H9 (cell line): Measurements from ENCODE around the gene PTPRK. TPM values are rescaled to one million over a fixed set of nuclear protein-coding genes. Genes with fewer than 3 reads are reported as not detected.

Experiments used
- DNase-seq: peaks from one replicate; pipeline ENCODE4 v3.0.0-alpha.2; 2017
- H2AFZ ChIP-seq: one replicate; pipeline ENCODE4 v1.6.1; 2013; ENCODE audit warnings: mild to moderate bottlenecking, low read length, control low read depth, moderate library complexity
- H2AK5ac ChIP-seq: 2 replicates; pipeline ENCODE4 v1.6.1; 2013; ENCODE audit warnings: low read length, control low read depth, mixed read lengths; ENCODE audit not compliant: insufficient read length
- H2BK120ac ChIP-seq: one replicate; pipeline ENCODE4 v1.6.1; 2013; ENCODE audit warnings: low read depth, mild to moderate bottlenecking, low read length, control low read depth, inconsistent platforms; ENCODE audit not compliant: poor library complexity, severe bottlenecking
- H2BK12ac ChIP-seq: 2 replicates; pipeline ENCODE4 v1.6.1; 2013; ENCODE audit warnings: low read length, control low read depth, mixed read lengths, low read depth; ENCODE audit not compliant: insufficient read length
- H2BK15ac ChIP-seq: 2 replicates; pipeline ENCODE4 v1.6.1; 2013; ENCODE audit warnings: low read depth, low read length, control low read depth
- H2BK20ac ChIP-seq: one replicate; pipeline ENCODE4 v1.6.1; 2013; ENCODE audit warnings: low read depth, mild to moderate bottlenecking, low read length, control low read depth, inconsistent platforms; ENCODE audit not compliant: poor library complexity, severe bottlenecking
- H2BK5ac ChIP-seq: 2 replicates; pipeline ENCODE4 v1.6.1; 2013; ENCODE audit warnings: low read length, control low read depth, mixed read lengths; ENCODE audit not compliant: insufficient read length
- H3K14ac ChIP-seq: 2 replicates; pipeline ENCODE4 v1.6.1; 2013; ENCODE audit warnings: low read length, control low read depth; ENCODE audit not compliant: insufficient read depth
- H3K18ac ChIP-seq: 2 replicates; pipeline ENCODE4 v1.6.1; 2013; ENCODE audit warnings: low read depth, mild to moderate bottlenecking, mixed read lengths, low read length, control low read depth; ENCODE audit not compliant: insufficient read length
- H3K23ac ChIP-seq: 2 replicates; pipeline ENCODE4 v1.6.1; 2013; ENCODE audit warnings: low read length, control low read depth, mixed read lengths, low read depth; ENCODE audit not compliant: insufficient read length
- H3K23me2 ChIP-seq: 2 replicates; pipeline ENCODE4 v1.6.1; 2013; ENCODE audit warnings: low read depth, mild to moderate bottlenecking, mixed read lengths, low read length, control low read depth; ENCODE audit not compliant: insufficient read length, poor library complexity, severe bottlenecking
- H3K27ac ChIP-seq: 2 replicates; pipeline ENCODE4 v1.5.1; 2013; ENCODE audit warnings: low read length, control low read depth, mixed read lengths, low read depth; ENCODE audit not compliant: insufficient read length
- H3K27me3 ChIP-seq: 2 replicates; pipeline ENCODE4 v1.6.1; 2013; ENCODE audit warnings: low read length, control low read depth, inconsistent platforms; ENCODE audit not compliant: insufficient read depth
- H3K4ac ChIP-seq: 2 replicates; pipeline ENCODE4 v1.6.1; 2013; ENCODE audit warnings: low read depth, mild to moderate bottlenecking, control low read depth, inconsistent platforms, low read length, moderate library complexity
- H3K4me1 ChIP-seq: 2 replicates; pipeline ENCODE4 v1.6.1; 2013; ENCODE audit warnings: low read length, control low read depth, inconsistent platforms; ENCODE audit not compliant: insufficient read depth
- H3K4me2 ChIP-seq: 2 replicates; pipeline ENCODE4 v1.6.1; 2013; ENCODE audit warnings: low read length, control low read depth, mixed read lengths; ENCODE audit not compliant: insufficient read length, insufficient read depth
- H3K56ac ChIP-seq: 2 replicates; pipeline ENCODE4 v1.6.1; 2013; ENCODE audit warnings: low read depth, mild to moderate bottlenecking, mixed read lengths, low read length, control low read depth; ENCODE audit not compliant: insufficient read length
- H3K79me1 ChIP-seq: 2 replicates; pipeline ENCODE4 v1.6.1; 2013; ENCODE audit warnings: low read depth, mild to moderate bottlenecking, moderate library complexity, low read length, control low read depth, inconsistent platforms; ENCODE audit not compliant: insufficient read depth, poor library complexity, severe bottlenecking
- H3K79me2 ChIP-seq: 2 replicates; pipeline ENCODE4 v1.6.1; 2013; ENCODE audit warnings: low read length, control low read depth, inconsistent platforms; ENCODE audit not compliant: insufficient read depth
- H3K9ac ChIP-seq: 2 replicates; pipeline ENCODE4 v1.6.1; 2013; ENCODE audit warnings: low read length, control low read depth, mixed read lengths; ENCODE audit not compliant: insufficient read length; ENCODE audit errors: extremely low read depth
- H3K9me3 ChIP-seq: one replicate; pipeline ENCODE4 v1.6.1; 2013; ENCODE audit warnings: low read depth, low read length, inconsistent platforms; ENCODE audit not compliant: control insufficient read depth
- H3T11ph ChIP-seq: one replicate; pipeline ENCODE4 v1.6.1; 2013; ENCODE audit warnings: mild to moderate bottlenecking, low read length, control low read depth, inconsistent platforms
- H4K20me1 ChIP-seq: one replicate; pipeline ENCODE4 v1.6.1; 2013; ENCODE audit not compliant: control insufficient read depth, insufficient read length, insufficient read depth
- H4K5ac ChIP-seq: 2 replicates; pipeline ENCODE4 v1.6.1; 2013; ENCODE audit warnings: low read depth, mild to moderate bottlenecking, mixed read lengths, low read length, control low read depth; ENCODE audit not compliant: insufficient read length
- H4K8ac ChIP-seq: replicated peaks from 2 replicates; pipeline ENCODE4 v1.6.1; 2013; ENCODE audit warnings: low read length, control low read depth, mixed read lengths, low read depth; ENCODE audit not compliant: insufficient read length
- H4K91ac ChIP-seq: 2 replicates; pipeline ENCODE4 v1.6.1; 2013; ENCODE audit warnings: low read depth, mild to moderate bottlenecking, moderate library complexity, mixed read lengths, low read length, control low read depth; ENCODE audit not compliant: insufficient read length
- H3K27ac Mint-ChIP-seq, 3 experiments: 2 replicates in 2 of 3; 3 replicates in 1 of 3; pipeline ENCODE4 v1.8.0; 2020 to 2021; ENCODE audit warnings: mixed read lengths in 3 of 3, mild to moderate bottlenecking in 1 of 3, moderate library complexity in 1 of 3
- H3K27me3 Mint-ChIP-seq: 2 replicates; pipeline ENCODE4 v1.8.0; 2021; ENCODE audit warnings: low read depth, mild to moderate bottlenecking, moderate library complexity, mixed read lengths
- H3K36me3 Mint-ChIP-seq, 3 experiments: 2 replicates in 2 of 3; 3 replicates in 1 of 3; pipeline ENCODE4 v1.8.0; 2020 to 2021; ENCODE audit warnings: low read depth in 3 of 3, mixed read lengths in 3 of 3; ENCODE audit not compliant: insufficient read depth in 1 of 3
- H3K4me1 Mint-ChIP-seq, 2 experiments: 2 replicates each; pipeline ENCODE4 v1.8.0; 2020; ENCODE audit warnings: mixed read lengths in 2 of 2
- H3K4me3 Mint-ChIP-seq, 2 experiments: 2 replicates in 1 of 2; 3 replicates in 1 of 2; pipeline ENCODE4 v1.8.0; 2020 to 2021; ENCODE audit warnings: mild to moderate bottlenecking in 2 of 2, mixed read lengths in 2 of 2, moderate library complexity in 1 of 2
- H3K9me3 Mint-ChIP-seq, 2 experiments: 2 replicates in 1 of 2; 3 replicates in 1 of 2; pipeline ENCODE4 v1.8.0; 2020; ENCODE audit warnings: mild to moderate bottlenecking in 2 of 2, mixed read lengths in 2 of 2, moderate library complexity in 1 of 2
- WGBS: extraction: QIAGEN DNeasy Blood & Tissue Kit; methylation state at CpG from one replicate; pipeline ENCODE4 v1.1.7; 2013; ENCODE audit warnings: missing lambda C conversion rate, low lambda C conversion rate, mixed read lengths; ENCODE audit not compliant: insufficient read length; ENCODE audit errors: extremely low coverage; 5-methylcytosine and 5-hydroxymethylcytosine counted together
- total RNA-seq: library from RNA; stranded (reverse); gene quantifications from 2 replicates; pipeline ENCODE4 v1.2.1, GENCODE V29; 2021
- TF ChIP-seq, protein P1 (sequence below): fragments of 200-600 bp; sonication (generic); conservative IDR thresholded peaks from 3 replicates; pipeline ENCODE4 v1.8.0; 2021; ENCODE audit warnings: antibody characterized with exemption, mild to moderate bottlenecking

Gene PTPRK
- total RNA-seq, 1 experiment from 2014 or later = 47.9 TPM

DNA sequence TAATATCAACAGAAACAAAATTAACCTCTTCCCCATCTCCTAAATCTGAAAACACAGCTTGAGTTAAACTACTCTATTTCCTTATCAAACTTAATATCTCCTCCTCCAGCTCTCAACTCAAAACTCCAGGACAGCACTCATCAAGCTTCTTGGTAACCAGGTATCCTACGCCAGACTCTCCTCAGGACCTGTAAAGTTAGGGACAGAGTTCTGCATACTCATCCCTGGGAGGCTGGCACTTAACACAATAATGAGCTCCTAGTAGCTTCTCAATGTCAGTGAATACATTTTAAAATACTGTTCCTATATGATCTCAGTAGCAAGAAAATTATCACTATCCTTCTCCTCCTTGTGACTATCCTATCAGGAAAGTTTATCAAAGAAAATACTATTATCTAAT is 240.3 kb downstream of the PTPRK start:
- no peak overlapping the region for H2BK15ac ChIP-seq
- no peaks in the 10 kb centered on the region for H3K27me3 ChIP-seq
- H2BK20ac ChIP-seq = no peak overlapping the region
- WGBS = no CpG with 5 or more reads among the region's 1 CpG
- H4K8ac ChIP-seq = no peak overlapping the region
- Mint-ChIP-seq H3K36me3 (no peaks in the 10 kb centered on the region; a peak in 1 of 7 replicates), H3K27ac (no peak overlapping the region), H3K4me1 (peaks cover 35 to 49% of the 10 kb centered on the region in 2 experiments), H3K4me3 (no peak overlapping the region), H3K9me3 (no peaks in the 10 kb centered on the region), H3K27me3 (no peaks in the 10 kb centered on the region)
- no peaks in the 10 kb centered on the region for H3K23me2 ChIP-seq
- no peak overlapping the region for H3K27ac ChIP-seq
- H2BK5ac ChIP-seq = no peak overlapping the region
- H3T11ph ChIP-seq = no peak overlapping the region
- DNase-seq = no peak
- no peak overlapping the region for H3K9ac ChIP-seq
- H2AK5ac ChIP-seq = no peak overlapping the region
- no peak overlapping the region for H3K56ac ChIP-seq
- no peak overlapping the region for H3K23ac ChIP-seq
- no peak overlapping the region for H4K5ac ChIP-seq
- no peak overlapping the region for H2BK120ac ChIP-seq
- no peak overlapping the region for H2BK12ac ChIP-seq
- no peaks in the 10 kb centered on the region for H3K9me3 ChIP-seq
- TF ChIP-seq, protein P1, sequence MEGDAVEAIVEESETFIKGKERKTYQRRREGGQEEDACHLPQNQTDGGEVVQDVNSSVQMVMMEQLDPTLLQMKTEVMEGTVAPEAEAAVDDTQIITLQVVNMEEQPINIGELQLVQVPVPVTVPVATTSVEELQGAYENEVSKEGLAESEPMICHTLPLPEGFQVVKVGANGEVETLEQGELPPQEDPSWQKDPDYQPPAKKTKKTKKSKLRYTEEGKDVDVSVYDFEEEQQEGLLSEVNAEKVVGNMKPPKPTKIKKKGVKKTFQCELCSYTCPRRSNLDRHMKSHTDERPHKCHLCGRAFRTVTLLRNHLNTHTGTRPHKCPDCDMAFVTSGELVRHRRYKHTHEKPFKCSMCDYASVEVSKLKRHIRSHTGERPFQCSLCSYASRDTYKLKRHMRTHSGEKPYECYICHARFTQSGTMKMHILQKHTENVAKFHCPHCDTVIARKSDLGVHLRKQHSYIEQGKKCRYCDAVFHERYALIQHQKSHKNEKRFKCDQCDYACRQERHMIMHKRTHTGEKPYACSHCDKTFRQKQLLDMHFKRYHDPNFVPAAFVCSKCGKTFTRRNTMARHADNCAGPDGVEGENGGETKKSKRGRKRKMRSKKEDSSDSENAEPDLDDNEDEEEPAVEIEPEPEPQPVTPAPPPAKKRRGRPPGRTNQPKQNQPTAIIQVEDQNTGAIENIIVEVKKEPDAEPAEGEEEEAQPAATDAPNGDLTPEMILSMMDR = no peak
- no peaks in the 10 kb centered on the region for H3K79me2 ChIP-seq
- H4K20me1 ChIP-seq = no peaks in the 10 kb centered on the region
- H3K18ac ChIP-seq = no peak overlapping the region
- H3K14ac ChIP-seq = no peak overlapping the region
- no peak overlapping the region for H3K4me2 ChIP-seq
- H3K4ac ChIP-seq = no peak overlapping the region
- no peak overlapping the region for H2AFZ ChIP-seq
- peaks cover 13% of the 10 kb centered on the region; the same call in 1 of the 2 replicates for H3K4me1 ChIP-seq
- H3K79me1 ChIP-seq = peaks cover 2% of the 10 kb centered on the region
- H4K91ac ChIP-seq = no peak overlapping the region
